Astrocyte (in vitro differentiated cells and primary cell): ENCODE measurements around the gene NTM. TPM values are rescaled to one million over a fixed set of nuclear protein-coding genes. Genes with fewer than 3 reads are reported as not detected.

Experiments used
- DNase-seq: peaks from one replicate; pipeline ENCODE4 v3.0.0-alpha.2; 2010; ENCODE audit warnings: low read depth
- FAIRE-seq: peaks from 2 replicates; lab custom pipeline; 2011; peaks lifted over from hg19 to GRCh38; lab: Jason Lieb, UNC
- H2AFZ ChIP-seq: 2 replicates; pipeline ENCODE4 v1.6.0; 2012; ENCODE audit warnings: low read depth, low read length, inconsistent platforms
- H3K27ac ChIP-seq: 2 replicates; pipeline ENCODE4 v1.5.1; 2011; ENCODE audit warnings: low read depth, low read length, inconsistent platforms
- H3K27me3 ChIP-seq: 2 replicates; pipeline ENCODE4 v1.6.0; 2011; ENCODE audit warnings: low read length, inconsistent platforms; ENCODE audit not compliant: insufficient read depth
- H3K36me3 ChIP-seq: 2 replicates; pipeline ENCODE4 v1.5.1; 2011; ENCODE audit warnings: low read length, inconsistent platforms; ENCODE audit not compliant: insufficient read depth
- H3K4me1 ChIP-seq: 2 replicates; pipeline ENCODE4 v1.5.1; 2011; ENCODE audit warnings: low read length, inconsistent platforms; ENCODE audit not compliant: insufficient read depth
- H3K4me2 ChIP-seq: 2 replicates; pipeline ENCODE4 v1.6.0; 2012; ENCODE audit warnings: low read length, inconsistent platforms
- H3K4me3 ChIP-seq: 2 replicates; pipeline ENCODE4 v1.5.1; 2011; ENCODE audit warnings: low read depth, mild to moderate bottlenecking, low read length, inconsistent platforms; ENCODE audit not compliant: insufficient read depth
- H3K79me2 ChIP-seq: 2 replicates; pipeline ENCODE4 v1.6.0; 2012; ENCODE audit warnings: mild to moderate bottlenecking, low read length, inconsistent platforms; ENCODE audit not compliant: insufficient read depth
- H3K9ac ChIP-seq: 2 replicates; pipeline ENCODE4 v1.6.0; 2012; ENCODE audit warnings: mild to moderate bottlenecking, low read length, inconsistent platforms
- H3K9me3 ChIP-seq: 2 replicates; pipeline ENCODE4 v1.5.1; 2012; ENCODE audit warnings: low read depth, mild to moderate bottlenecking, low read length, inconsistent platforms; ENCODE audit not compliant: insufficient read depth
- H4K20me1 ChIP-seq: 2 replicates; pipeline ENCODE4 v1.6.0; 2012; ENCODE audit warnings: low read length, inconsistent platforms; ENCODE audit not compliant: insufficient read depth
- H3K27ac Mint-ChIP-seq: one replicate; pipeline ENCODE4 v1.8.0; 2021; ENCODE audit warnings: mild to moderate bottlenecking, mixed read lengths; ENCODE audit not compliant: unreplicated experiment
- H3K27me3 Mint-ChIP-seq: one replicate; pipeline ENCODE4 v1.8.0; 2021; ENCODE audit warnings: low read depth, mixed read lengths; ENCODE audit not compliant: unreplicated experiment
- H3K36me3 Mint-ChIP-seq: one replicate; pipeline ENCODE4 v1.8.0; 2021; ENCODE audit warnings: low read depth, mixed read lengths; ENCODE audit not compliant: unreplicated experiment
- H3K4me1 Mint-ChIP-seq: one replicate; pipeline ENCODE4 v1.8.0; 2021; ENCODE audit warnings: low read depth, mixed read lengths; ENCODE audit not compliant: unreplicated experiment
- H3K4me3 Mint-ChIP-seq: one replicate; pipeline ENCODE4 v1.8.0; 2021; ENCODE audit warnings: mild to moderate bottlenecking, moderate library complexity, mixed read lengths; ENCODE audit not compliant: unreplicated experiment
- H3K9me3 Mint-ChIP-seq: one replicate; pipeline ENCODE4 v1.8.0; 2021; ENCODE audit warnings: mild to moderate bottlenecking, mixed read lengths; ENCODE audit not compliant: unreplicated experiment
- CTCF ChIP-seq: IDR thresholded peaks from 2 replicates; pipeline ENCODE4 v1.5.1; 2011; ENCODE audit warnings: low read depth, mild to moderate bottlenecking, inconsistent platforms, low read length, moderate library complexity; ENCODE audit not compliant: insufficient read depth
- EZH2 ChIP-seq: IDR thresholded peaks from 2 replicates; pipeline ENCODE4 v1.6.1; 2012; ENCODE audit warnings: mild to moderate bottlenecking, low read length, inconsistent platforms; ENCODE audit not compliant: insufficient read depth
- total RNA-seq: library from RNA; stranded (reverse); gene quantifications from 2 replicates; pipeline ENCODE4 v1.2.1, GENCODE V29; 2021

Gene NTM
- total RNA-seq, 1 donor from 2014 or later = 98.2 TPM

GRCh38 chr11:132147464-132147863, 777.0 kb downstream of the NTM start:
- Histone ChIP-seq H3K79me2 (peaks cover 21% of the 10 kb centered on the region), H3K9me3 (no peaks in the 10 kb centered on the region), H3K4me3 (no peak overlapping the region), H3K27me3 (no peaks in the 10 kb centered on the region), H2AFZ (no peak overlapping the region), H3K4me1 (no peaks in the 10 kb centered on the region), H3K36me3 (no peaks in the 10 kb centered on the region), H3K4me2 (no peak overlapping the region), H3K9ac (no peak overlapping the region), H4K20me1 (peaks cover 22% of the 10 kb centered on the region), H3K27ac (no peak overlapping the region)
- no peak for TF ChIP-seq CTCF
- TF ChIP-seq EZH2 = no peak
- Mint-ChIP-seq H3K4me3 (no peak overlapping the region), H3K27ac (no peak overlapping the region), H3K4me1 (no peaks in the 10 kb centered on the region), H3K27me3 (no peaks in the 10 kb centered on the region), H3K9me3 (peaks cover 1% of the 10 kb centered on the region), H3K36me3 (peaks cover 10% of the 10 kb centered on the region)
- FAIRE-seq (no peak), DNase-seq (no peak)

- H3K27me3 Mint-ChIP-seq = no peaks in the 10 kb centered on the region
- no peak overlapping the region for H3K27ac Mint-ChIP-seq
- Histone ChIP-seq H3K4me2 (no peak overlapping the region), H3K79me2 (peaks cover 4% of the 10 kb centered on the region), H4K20me1 (peaks cover 19% of the 10 kb centered on the region), H3K9me3 (no peaks in the 10 kb centered on the region), H3K4me3 (no peak overlapping the region), H3K27me3 (no peaks in the 10 kb centered on the region), H3K4me1 (peaks cover 15% of the 10 kb centered on the region), H3K9ac (no peak overlapping the region), H2AFZ (no peak overlapping the region), H3K27ac (no peak overlapping the region), H3K36me3 (no peaks in the 10 kb centered on the region)
- H3K9me3 Mint-ChIP-seq = peaks cover 6% of the 10 kb centered on the region
- TF ChIP-seq EZH2 = no peak
- no peak for TF ChIP-seq CTCF
- H3K4me3 Mint-ChIP-seq = no peak overlapping the region
- peaks cover 17% of the 10 kb centered on the region for H3K4me1 Mint-ChIP-seq
- no peak for DNase-seq
- H3K36me3 Mint-ChIP-seq = peaks cover 28% of the 10 kb centered on the region
- no peak for FAIRE-seq
These were observed 784.4 kb downstream of the NTM start for GRCh38 chr11:132154781-132155180.

GRCh38 chr11:132158091-132158490, 787.7 kb downstream of the NTM start:
- Mint-ChIP-seq H3K36me3 (peaks cover 18% of the 10 kb centered on the region), H3K27ac (no peak overlapping the region), H3K27me3 (no peaks in the 10 kb centered on the region), H3K4me3 (no peak overlapping the region), H3K4me1 (peaks cover 19% of the 10 kb centered on the region), H3K9me3 (peaks cover 4% of the 10 kb centered on the region)
- H3K27ac ChIP-seq = peak overlapping the region; percentile 40
- peaks cover 8% of the 10 kb centered on the region for H3K79me2 ChIP-seq
- no peaks in the 10 kb centered on the region for H3K9me3 ChIP-seq
- DNase-seq (no peak), FAIRE-seq (no peak)
- no peak overlapping the region for H3K9ac ChIP-seq
- no peak overlapping the region for H2AFZ ChIP-seq
- no peak overlapping the region for H3K4me3 ChIP-seq
- no peaks in the 10 kb centered on the region for H3K36me3 ChIP-seq
- H4K20me1 ChIP-seq = peaks cover 32% of the 10 kb centered on the region
- H3K4me1 ChIP-seq = peaks cover 15% of the 10 kb centered on the region
- H3K4me2 ChIP-seq = peak overlapping the region; percentile 52
- H3K27me3 ChIP-seq = no peaks in the 10 kb centered on the region
- no peak for TF ChIP-seq CTCF
- TF ChIP-seq EZH2 = no peak
